ENCODE data around the gene RIMS1.

RIMS1 gene

DNA sequence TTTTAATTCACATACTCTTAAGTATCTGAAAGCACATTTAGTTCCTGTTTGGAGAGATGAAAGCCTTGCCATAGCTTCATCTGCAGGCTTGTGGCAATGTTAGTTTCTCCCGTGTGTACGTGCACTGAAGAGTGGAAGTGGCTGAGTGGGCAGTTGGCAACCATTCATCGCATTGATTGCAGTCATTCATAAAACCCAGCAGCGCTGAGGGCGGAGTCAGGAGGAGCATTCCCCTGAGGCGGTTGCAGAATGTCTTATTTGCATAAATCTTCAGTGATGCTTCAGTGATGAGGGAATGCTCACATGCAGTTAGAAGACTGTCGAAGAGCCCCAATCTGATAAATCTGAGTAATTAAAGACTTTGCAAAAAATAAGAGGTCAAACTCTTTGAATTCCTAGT, 79.1 kb downstream of the RIMS1 start:
- in situ Hi-C loops (cut with MboI; ENCODE audit: low sequenced_read_pairs, unreplicated experiment), result no loop called here
- TF ChIP-seq, protein P1, sequence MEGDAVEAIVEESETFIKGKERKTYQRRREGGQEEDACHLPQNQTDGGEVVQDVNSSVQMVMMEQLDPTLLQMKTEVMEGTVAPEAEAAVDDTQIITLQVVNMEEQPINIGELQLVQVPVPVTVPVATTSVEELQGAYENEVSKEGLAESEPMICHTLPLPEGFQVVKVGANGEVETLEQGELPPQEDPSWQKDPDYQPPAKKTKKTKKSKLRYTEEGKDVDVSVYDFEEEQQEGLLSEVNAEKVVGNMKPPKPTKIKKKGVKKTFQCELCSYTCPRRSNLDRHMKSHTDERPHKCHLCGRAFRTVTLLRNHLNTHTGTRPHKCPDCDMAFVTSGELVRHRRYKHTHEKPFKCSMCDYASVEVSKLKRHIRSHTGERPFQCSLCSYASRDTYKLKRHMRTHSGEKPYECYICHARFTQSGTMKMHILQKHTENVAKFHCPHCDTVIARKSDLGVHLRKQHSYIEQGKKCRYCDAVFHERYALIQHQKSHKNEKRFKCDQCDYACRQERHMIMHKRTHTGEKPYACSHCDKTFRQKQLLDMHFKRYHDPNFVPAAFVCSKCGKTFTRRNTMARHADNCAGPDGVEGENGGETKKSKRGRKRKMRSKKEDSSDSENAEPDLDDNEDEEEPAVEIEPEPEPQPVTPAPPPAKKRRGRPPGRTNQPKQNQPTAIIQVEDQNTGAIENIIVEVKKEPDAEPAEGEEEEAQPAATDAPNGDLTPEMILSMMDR (IDR thresholded peaks at IDR 0.05; ENCODE audit: borderline replicate concordance, control extremely low read depth, extremely low read depth, insufficient read depth, missing control alignments), result no peak
- no peak for DNase-seq (ENCODE audit: low spot score)

DNA sequence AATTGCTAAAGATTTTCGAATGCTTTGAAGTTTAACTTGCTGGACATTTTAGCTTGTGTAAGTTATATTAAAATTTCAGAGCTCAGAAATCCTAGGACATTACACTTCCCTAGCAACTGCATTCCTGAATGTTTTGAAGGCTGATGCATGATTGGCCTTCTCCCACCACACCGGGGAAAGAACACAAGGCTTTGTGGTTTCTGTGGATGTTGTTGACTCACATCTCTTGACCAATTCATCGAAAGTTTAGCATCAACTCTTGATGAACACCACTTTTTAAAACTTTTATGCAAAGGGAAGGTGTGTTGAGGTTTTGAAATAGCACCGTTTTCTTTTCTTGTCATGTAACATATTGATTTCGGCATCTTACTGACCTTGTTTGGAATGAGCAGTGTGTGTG, 81.1 kb downstream of the RIMS1 start:
- in situ Hi-C loops (cut with MboI; ENCODE audit: low sequenced_read_pairs, unreplicated experiment), result no loop called here
- no peak for DNase-seq (ENCODE audit: low spot score)
- TF ChIP-seq, protein P1 (IDR thresholded peaks at IDR 0.05; ENCODE audit: borderline replicate concordance, control extremely low read depth, extremely low read depth, insufficient read depth, missing control alignments), result no peak

DNA sequence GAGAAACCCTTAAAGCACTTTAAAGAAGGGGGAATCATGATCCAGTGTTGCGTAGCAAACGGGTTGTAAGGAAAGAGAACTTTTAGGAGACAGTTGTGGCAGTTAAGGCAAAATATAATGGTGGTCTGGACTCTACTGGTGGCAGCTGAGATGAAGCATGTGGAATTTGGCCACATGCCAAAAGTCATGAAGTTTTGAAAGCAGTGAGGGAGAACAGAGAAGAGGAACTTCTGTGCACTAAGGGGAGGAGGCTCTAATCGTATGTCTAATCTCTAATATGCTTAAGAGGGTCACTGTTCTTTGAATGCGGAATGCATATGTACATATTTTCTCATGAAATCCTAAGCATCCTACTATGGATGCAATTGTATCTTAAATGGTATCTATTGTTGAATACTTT, 91.5 kb downstream of the RIMS1 start:
- no peak for DNase-seq (ENCODE audit: low spot score)
- TF ChIP-seq, protein P1 (IDR thresholded peaks at IDR 0.05; ENCODE audit: borderline replicate concordance, control extremely low read depth, extremely low read depth, insufficient read depth, missing control alignments), result no peak
- in situ Hi-C loops (cut with MboI; ENCODE audit: low sequenced_read_pairs, unreplicated experiment), result no loop called here

DNA sequence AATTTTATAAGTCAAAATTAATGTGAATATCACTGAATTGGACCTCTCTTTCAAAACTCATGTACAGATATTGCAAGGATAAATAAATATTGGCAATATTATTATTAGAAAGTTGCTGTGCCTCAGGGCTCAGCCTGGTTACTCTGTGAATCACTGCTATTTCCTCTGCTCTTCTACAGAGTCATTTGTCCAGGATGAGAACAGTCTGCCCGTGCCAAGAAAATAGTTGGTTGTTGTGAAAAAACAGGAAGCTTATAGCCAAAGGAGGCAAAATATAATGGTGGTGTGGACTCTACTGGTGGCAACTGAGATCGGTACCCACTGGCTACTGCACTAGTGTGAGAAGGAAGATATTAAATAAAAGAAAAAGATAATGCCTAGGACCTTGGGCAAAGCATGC, 93.6 kb downstream of the RIMS1 start:
- no peak for DNase-seq (ENCODE audit: low spot score)
- in situ Hi-C loops (cut with MboI; ENCODE audit: low sequenced_read_pairs, unreplicated experiment), result no loop called here
- TF ChIP-seq, protein P1 (IDR thresholded peaks at IDR 0.05; ENCODE audit: borderline replicate concordance, control extremely low read depth, extremely low read depth, insufficient read depth, missing control alignments), result no peak

DNA sequence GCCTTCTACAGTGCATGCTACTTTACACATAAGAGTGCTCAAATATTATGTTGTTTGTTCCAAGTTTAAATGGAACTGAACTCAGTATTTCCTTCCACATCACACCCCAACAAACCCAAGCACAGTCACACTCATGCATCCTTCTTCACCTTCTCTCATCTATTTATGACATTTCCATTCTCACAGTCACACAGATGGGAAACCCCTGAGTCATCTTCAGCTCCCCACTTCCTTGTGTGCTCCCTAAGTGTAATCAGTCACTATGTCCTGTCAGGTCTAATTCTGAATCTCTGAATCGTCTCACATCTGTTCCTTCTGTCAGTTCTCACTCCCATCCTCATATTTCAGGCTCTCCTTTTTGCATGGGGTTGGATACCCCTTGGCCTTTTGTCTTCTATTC, 96.0 kb downstream of the RIMS1 start:
- DNase-seq (ENCODE audit: low spot score), result peak; percentile 16
- TF ChIP-seq, protein P1 (IDR thresholded peaks at IDR 0.05; ENCODE audit: borderline replicate concordance, control extremely low read depth, extremely low read depth, insufficient read depth, missing control alignments), result no peak
- in situ Hi-C loops (cut with MboI; ENCODE audit: low sequenced_read_pairs, unreplicated experiment), result no loop called here

DNA sequence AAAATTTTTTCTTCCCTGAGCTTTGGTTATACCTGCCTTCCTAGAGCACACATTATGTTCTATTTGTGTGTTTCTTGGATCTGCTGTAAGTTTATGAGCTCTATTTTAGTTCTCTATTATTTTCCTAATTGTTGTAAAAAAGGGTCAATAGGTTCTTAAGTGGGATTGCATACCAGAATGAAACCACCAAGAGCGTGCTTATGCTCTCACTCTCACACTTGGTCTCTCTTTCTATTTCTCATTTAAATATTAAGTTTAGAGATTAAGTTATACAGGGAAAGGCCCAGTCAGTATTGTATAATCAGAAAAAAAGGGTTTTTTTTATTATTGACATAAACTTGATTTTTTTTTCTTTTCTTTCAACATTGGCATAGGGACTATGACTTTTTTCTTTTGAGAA, 96.8 kb downstream of the RIMS1 start:
- TF ChIP-seq, protein P1 (IDR thresholded peaks at IDR 0.05; ENCODE audit: borderline replicate concordance, control extremely low read depth, extremely low read depth, insufficient read depth, missing control alignments), result no peak
- DNase-seq (ENCODE audit: low spot score), result no peak
- in situ Hi-C loops (cut with MboI; ENCODE audit: low sequenced_read_pairs, unreplicated experiment), result no loop called here

Measured in GM13976 (cell line).